GM04503 (cell line): ENCODE results near the gene TPRN.
"Not testable (repeated sequence)": the region's sequence is repeated elsewhere in the genome, so short reads cannot be mapped to it uniquely, and the experiment has no call there.

ENCODE experiments used
- DNase-seq: peaks from one replicate; pipeline ENCODE4 v3.0.0-alpha.2; 2012; ENCODE audit warnings: low read depth

The TPRN gene, protein sequence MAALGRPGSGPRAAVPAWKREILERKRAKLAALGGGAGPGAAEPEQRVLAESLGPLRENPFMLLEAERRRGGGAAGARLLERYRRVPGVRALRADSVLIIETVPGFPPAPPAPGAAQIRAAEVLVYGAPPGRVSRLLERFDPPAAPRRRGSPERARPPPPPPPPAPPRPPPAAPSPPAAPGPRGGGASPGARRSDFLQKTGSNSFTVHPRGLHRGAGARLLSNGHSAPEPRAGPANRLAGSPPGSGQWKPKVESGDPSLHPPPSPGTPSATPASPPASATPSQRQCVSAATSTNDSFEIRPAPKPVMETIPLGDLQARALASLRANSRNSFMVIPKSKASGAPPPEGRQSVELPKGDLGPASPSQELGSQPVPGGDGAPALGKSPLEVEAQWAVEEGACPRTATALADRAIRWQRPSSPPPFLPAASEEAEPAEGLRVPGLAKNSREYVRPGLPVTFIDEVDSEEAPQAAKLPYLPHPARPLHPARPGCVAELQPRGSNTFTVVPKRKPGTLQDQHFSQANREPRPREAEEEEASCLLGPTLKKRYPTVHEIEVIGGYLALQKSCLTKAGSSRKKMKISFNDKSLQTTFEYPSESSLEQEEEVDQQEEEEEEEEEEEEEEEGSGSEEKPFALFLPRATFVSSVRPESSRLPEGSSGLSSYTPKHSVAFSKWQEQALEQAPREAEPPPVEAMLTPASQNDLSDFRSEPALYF

DNA sequence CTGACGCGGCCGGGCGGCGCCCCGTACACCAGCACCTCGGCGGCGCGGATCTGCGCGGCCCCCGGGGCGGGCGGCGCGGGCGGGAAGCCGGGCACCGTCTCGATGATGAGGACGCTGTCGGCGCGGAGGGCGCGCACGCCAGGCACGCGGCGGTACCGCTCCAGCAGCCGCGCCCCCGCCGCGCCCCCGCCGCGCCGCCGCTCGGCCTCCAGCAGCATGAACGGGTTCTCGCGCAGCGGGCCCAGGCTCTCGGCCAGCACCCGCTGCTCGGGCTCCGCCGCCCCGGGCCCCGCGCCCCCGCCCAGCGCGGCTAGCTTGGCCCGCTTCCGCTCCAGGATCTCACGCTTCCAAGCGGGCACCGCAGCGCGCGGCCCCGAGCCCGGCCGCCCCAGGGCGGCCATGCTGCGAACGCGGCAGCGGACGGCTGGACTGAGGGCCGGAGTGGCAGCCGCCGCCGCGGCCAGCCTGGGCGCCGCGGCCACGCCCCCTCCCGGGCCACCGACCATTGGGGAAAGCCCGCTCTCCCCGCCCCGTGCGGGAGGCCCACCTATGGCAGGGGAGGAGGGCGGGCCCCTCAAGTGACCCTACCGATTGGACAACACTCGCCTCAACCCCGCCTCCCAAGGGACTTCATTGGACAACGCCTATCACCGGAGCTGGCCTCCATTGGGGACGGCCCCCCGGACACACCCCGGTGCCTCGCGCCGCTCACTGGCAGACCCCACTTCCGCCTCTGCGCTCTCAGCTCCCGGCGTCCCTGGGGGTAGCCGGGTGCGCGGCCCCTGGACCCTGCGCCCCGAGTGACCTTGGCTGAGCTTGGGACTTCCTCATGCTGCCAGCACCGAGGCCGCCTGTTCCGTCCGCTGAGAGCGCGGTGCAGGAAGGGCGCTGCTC lies at the start of gene TPRN:
Gene TPRN (minus strand): TSS at position 431 of the 894 bp plus-strand sequence. CDS start 30 bp downstream, at position 401.
- DNase-seq: peak; percentile 90

DNA sequence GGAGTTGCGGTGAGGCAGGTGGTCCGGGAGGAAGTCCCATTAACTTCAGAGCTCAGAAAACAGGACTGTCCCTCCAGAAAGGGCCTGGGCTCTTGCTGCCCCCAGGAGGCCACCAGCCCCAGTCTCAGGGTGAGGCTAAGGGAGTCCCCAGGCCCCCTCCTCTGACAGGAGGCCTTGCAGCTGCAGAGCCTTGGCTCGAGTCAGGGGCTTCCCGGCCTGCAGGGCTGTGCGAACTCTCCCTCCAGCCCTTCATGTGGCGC lies 47.3 kb upstream of the TPRN start:
- no peak for DNase-seq

DNA sequence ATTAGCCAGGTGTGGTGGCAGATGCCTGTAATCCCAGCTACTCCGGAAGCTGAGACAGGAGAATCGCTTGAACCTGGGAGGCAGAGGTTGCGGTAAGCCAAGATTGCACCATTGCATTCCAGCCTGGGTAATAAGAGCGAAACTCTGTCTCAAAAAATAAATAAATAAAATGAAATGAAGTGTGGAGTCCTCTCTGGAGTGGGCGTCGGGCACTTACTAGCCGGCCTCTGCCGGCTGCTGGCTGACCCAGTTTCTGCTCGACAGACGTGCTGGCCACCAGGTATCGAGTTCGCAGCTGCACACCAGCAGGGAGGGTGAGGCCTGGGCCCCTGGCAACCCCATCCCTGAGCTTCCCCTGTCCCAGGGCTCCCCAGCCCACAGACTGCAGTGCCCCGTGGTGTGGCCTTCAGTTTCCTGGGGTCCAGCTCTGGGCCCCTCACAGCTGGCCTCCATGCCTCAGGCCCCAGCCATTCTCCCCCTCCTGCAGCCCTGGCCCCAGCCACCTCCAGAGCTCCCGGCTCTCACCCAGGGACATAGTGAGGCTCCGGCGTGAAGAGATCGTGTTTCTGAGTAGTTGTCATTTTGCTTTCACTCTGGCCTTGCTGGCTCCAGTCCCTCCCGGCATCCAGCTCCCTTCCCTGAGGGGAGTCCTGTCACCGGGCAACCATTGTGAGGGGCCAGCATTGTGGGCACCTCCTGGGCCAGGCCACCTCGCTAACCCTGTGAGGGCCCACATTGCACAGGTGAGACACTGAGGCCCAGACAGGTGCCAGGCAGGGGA lies 46.8 kb upstream of the TPRN start:
- no peak for DNase-seq

DNA sequence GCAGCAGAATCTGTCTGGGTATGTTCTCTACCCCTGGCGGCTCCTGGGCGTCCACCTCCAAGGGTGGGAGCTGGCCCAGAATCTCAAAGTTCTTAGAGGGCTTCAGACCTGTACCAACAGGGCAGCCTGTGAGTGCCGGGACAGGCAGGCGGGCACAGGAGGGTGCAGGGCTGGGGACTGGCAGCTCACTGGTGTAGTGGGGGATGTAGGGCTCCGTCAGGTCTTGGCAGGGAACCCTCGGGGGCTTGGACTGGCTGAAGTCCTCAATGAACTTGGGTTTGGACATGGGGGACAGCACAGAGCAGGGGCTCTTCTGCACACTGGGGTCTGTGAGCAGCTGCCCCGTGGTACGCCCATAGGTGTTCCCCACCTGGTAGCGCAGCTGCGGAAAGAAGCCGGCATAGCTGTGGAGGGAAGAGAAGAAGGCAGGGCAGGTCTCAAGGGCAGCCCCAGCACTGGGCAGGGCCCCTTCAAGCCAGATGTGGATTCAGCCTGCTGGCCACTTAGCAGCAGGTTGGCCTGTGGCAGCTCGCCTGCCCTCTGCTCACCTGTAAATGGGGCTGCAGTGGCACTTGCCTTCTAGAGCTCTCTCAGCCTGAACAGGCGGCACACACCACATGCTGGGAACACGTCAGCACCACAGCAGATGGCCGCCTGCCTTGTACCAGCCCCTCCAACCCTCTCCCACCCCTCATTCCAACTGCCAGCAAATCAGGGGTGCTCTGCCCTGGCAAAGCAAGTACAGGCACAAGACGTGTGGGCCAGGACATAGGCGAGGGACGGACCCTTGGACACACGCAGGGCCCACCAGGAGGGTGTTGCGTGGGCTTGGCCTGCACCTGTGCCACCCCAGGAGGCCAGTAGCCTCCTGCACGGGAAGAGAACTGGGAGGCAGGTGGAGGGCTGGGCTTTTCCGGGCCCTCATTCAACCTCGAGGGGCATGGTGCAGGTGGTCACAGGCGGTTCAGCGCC lies 45.2 kb upstream of the TPRN start:
- DNase-seq: no peak

DNA sequence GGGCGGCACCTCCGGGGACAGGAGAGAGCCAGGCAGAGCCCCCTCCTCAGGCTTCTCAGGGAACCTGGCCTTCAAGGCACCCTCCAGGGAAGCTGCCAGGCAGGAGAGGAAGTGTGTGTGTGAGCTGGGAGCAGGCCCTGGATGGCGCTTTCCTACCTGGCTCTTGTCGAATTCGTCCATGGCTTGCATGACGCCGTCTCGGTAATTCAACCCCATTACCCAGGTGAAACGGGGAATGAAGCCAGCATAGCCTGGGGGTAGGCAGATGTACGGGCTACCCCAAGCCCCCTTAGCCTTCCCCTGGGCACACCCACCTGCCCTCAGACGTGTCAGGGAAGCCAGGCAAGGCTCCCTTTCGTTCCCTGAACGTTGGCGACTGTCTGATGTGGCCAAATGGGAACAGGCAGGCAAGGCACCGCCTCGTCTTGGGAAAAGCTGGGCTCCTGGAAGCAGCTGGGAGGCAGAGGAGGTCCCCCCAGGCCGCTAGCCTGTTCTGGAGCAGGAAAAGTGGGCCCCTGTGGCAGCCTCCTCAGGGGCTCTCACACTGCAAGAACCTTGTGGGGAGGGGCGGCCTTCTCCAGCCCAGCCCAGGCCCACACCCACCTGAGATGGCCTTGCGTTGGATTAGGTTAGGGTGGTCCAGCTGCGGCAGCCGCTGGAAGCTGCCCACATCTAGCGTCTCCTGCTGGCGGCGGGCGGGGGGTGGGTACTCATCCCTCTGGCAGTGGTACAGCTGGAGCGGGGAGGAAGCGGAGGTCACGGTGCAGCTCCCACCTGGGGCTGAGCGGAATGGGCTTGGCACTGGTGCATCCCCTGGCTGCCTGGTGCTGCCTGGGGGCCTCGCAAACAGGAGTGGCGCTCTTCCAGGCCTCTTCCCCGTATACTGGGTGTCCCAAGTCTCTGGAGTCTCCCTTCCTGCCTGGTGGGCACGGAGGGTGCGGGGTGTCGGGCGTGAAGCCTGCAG lies 44.2 kb upstream of the TPRN start:
- no peak for DNase-seq

DNA sequence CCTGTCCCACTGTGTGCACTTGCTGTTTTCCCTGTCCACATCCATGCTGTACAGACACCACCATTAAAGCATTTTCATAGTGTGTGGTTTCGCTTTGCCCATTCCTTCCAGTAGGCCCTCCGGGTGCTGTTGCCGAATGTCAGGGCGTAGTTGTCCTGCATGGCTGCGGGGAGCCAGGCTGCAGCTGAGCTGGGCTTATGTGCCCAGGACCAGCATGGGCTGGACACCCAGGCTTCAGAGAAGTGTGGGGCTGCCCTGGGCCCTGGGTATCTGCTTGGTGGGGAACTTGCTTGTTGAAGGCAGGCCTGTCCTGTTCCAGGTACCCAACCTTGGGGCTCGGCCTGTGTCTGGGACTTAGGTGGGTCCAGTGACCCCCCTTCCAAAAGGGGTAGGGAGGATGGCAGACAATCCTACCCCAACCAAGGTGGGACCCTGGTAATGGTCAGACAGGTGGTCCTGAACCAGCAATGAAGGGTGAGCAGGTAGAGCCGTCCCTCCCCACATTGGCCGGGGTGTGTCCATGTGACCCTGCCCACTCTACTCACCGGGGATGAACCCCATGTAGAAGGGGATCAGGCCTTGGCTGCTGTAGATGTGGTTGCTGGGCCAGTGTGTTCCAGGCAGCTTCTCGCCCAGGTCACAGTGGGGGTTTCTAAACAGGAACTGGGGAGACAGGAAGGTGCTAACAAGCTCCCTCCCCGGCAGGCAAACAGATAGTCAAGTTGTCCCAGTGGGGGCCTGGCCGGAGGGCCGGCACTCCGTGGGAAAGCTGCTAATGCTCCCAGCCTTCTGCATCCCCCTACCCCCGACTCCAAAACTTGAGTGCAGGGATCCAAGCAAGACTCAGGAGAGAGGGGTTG lies 43.3 kb upstream of the TPRN start:
- DNase-seq: no peak

DNA sequence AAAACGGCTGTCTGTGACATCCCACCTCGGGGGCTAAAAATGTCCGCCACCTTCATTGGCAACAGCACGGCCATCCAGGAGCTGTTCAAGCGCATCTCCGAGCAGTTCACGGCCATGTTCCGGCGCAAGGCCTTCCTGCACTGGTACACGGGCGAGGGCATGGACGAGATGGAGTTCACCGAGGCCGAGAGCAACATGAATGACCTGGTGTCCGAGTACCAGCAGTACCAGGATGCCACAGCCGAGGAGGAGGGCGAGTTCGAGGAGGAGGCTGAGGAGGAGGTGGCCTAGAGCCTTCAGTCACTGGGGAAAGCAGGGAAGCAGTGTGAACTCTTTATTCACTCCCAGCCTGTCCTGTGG lies 42.7 kb upstream of the TPRN start:
- DNase-seq: not testable (repeated sequence)

DNA sequence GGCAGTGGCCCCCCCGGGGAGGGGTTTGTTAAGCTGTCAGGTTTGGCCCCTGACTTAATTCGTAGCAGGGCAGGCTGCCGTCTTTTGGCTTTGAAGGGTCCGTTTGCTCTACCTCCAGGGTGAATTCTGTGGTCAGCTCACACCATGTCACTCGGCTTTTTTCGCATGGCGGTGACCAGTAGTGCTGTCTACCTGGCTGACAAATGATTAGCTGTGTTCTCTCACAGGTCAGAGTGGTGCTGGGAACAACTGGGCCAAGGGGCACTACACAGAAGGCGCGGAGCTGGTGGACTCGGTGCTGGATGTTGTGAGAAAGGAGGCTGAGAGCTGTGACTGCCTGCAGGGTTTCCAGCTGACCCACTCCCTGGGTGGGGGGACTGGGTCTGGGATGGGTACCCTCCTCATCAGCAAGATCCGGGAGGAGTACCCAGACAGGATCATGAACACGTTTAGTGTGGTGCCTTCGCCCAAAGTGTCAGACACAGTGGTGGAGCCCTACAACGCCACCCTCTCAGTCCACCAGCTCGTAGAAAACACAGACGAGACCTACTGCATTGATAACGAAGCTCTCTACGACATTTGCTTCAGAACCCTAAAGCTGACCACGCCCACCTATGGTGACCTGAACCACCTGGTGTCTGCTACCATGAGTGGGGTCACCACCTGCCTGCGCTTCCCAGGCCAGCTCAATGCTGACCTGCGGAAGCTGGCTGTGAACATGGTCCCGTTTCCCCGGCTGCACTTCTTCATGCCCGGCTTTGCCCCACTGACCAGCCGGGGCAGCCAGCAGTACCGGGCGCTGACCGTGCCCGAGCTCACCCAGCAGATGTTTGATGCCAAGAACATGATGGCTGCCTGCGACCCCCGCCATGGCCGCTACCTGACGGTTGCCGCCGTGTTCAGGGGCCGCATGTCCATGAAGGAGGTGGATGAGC lies 42.0 kb upstream of the TPRN start:
- no peak for DNase-seq

DNA sequence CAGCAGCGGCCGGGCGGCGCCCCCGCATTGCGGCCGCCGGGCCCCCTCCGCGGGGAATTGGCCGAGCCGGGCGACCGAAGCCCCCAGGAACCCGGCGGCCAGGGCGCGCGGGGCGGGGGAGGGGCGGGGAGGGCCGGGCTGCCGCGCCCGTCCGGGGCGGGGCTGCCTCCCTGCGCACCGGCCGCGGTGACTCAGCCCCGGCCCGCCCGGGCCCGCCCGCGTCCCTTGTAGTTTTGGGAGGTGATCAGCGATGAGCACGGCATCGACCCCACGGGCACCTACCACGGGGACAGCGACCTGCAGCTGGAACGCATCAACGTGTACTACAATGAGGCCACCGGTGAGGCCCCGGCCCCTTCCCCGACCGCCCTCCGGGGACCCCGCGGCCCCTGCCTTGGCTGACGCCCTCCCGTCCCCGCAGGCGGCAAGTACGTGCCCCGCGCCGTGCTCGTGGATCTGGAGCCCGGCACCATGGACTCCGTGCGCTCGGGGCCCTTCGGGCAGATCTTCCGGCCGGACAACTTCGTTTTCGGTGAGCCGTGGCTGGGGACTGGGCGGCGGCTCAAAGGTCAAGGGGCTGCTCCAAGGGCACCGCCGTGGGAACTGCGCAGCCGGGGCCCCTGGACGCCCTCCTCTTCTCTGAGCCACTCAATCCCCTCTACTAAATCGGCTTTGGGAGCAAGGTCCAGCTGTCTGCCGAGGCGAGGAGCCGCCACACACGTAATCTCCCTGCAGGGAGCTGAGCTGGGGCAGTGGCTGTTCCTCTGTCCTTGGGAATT lies 41.1 kb upstream of the TPRN start:
- no peak for DNase-seq

DNA sequence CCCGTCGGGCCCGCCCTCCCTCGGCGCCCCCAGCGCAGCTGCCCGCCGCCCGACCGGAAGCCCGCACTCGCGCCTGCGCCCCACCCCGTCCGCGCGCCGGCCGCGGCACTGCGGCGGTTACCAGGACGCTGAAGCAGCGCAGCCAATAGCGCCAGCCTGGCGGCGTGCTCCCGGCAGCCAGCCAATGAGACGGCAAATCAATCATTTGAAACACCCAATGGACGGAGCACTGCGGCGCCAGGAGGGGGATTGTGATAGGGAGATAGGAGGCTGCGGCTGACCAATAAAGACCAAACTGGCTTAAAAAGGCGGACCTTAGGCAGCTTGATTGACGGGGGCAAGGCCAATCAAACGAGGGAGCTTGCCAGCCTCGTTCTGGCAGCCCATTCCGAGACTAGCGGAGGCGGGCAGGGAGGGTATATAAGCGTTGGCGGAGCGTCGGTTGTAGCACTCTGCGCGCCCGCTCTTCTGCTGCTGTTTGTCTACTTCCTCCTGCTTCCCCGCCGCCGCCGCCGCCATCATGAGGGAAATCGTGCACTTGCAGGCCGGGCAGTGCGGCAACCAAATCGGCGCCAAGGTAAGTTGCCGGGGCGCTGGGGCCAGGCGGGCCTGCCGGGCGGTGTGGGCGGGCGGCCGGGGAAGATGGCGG lies 40.4 kb upstream of the TPRN start, which contains the start of gene TUBB4B:
Gene TUBB4B (plus strand): TSS at position 447 of the 649 bp plus-strand sequence. CDS start 74 bp downstream, at position 521.
- DNase-seq: peak; percentile 98

DNA sequence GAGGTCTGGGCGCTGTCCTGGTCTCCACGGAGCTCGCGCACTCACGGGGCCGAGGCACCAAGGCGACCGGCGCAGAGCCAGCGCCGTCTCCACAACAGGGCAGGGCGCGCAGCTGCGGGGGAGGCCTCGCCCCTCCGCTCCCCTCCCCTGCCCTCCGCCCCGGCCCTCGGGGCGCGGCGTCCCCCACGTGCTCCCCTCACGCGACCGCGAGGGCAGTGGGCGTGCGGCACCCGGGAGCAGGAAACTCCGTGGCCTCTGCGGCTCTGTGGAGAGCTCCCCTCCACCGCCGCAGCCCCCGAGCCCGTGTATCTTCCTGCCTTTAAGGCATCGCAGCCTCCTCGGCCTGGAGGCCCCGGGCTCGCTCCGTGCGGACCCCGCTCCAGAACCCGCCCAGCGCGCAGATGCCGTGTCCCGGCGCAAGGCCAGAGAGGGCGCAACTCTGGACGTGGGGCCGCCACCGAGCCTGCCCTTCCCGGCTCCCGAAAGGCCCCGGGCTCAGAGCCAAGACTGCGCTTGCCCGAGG lies 39.8 kb upstream of the TPRN start:
- DNase-seq: peak; percentile 45

DNA sequence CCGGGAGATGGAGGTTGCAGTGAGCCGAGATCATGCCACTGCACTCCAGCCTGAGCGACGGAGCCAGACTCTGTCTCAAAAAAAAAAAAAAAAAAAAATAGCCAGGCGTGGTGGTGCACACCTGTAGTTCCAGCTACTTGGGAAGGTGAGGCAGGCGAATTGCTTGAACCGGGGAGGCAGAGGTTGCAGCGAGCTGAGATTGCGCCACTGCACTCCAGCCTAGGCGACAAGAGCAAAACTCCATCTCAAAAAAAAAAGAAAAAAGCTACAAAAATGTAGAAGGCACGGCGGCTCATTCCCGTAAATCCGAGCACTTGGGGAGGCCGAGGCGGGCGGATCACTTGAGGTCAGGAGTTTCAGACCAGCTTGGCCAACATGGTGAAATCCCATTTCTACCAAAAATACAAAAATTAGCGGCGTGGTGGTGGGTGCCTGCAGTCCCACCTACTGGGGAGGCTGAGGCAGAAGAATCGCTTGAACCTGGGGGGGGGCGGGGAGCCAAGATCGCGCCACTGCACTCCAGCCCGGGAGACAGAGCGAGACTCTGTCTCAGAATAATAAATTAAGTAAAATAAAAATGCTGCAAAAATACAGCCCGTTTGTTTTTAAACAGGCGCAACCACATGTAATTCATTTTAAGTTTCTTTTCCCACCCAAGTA lies 39.1 kb upstream of the TPRN start:
- not testable (repeated sequence) for DNase-seq

DNA sequence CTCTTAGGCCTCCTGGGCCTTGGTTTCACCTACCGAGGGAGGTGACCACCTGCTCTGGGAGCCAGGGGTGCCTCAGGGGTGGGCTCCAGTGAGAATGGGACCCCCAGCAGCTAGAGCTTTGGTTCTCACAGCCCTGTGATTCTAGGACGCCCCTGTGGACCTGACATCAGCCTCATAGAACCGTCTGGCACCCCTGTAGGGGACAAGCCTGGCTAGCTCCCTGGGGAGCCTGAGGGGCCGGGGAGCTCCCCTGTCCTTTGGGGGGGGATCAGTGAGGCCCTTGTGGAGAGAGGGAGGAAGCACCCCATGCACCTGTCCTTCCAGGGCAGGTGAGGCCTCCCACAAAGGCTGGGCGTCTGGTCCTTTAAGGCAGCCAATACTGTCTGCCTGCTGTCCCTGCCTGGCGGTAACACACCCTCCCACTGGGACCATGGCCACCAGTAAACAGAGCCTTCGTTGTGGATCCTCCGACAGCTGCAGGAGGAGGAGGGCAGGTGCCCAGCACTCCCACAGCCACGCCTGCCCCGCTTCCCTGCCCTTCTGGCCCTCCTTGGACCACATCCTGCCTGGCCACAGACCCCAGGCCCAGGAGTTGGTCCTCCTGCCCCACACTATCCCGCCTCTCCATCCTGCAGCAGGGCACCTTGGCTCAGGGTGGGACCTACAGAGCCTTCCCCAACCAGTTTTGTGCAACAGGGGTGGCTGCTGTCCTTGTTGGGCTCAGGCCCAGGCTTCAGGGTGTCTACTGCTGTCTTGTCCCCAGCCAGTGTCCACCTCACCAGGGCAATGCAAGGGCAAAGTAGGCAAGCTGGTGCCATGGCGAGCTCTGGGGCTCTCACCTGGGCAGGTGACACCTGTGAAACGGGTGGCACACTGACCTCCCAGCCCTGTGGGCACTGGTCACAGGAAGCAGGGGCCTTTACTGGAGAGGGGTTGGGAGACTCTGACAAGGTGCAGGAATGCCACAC lies 37.5 kb upstream of the TPRN start:
- no peak for DNase-seq

DNA sequence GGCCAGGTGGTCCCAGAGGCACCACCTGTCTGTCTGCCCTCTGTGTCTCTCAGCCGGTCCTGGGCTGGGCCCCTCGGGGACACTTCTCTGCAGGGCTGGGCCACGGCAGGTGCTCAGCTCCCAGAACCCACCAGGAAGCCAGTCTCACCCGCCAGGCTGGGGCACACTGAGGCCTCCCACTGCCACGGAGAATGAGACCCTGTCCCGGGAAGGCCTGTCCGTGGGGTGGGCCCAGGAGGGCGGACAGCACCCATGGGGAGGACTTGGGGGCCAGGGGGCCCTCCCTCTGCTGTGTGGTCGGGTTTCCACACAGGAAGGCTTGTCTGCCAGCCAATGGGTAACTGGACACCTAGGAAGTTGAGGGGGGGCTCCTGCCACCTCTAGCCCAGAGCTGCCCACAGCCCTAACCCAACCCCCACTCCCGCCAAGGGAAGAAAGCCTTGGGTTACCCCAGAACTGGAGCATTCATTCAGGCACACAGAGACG lies 36.4 kb upstream of the TPRN start:
- DNase-seq: no peak
